ENCODE data around the gene HSPA12B. TPM values are rescaled to one million over a fixed set of nuclear protein-coding genes. Genes with fewer than 3 reads are reported as not detected.

The HSPA12B gene
- total and polyA plus RNA-seq, 3 experiments from 2014 or later, result not detected

GRCh38 chr20:3767427-3768341, 35.2 kb downstream of the HSPA12B start, which contains the start of gene ADISSP:
Gene ADISSP, minus strand, starts transcription at chr20:3767753. Its CDS starts 7,653 bp downstream, at chr20:3760100.
- Histone ChIP-seq H3K27me3 (ENCODE audit: insufficient read depth, low read length, poor library complexity, severe bottlenecking) (no peaks in the 10 kb centered on the region), H3K36me3 (ENCODE audit: insufficient read depth, low read length) (no peaks in the 10 kb centered on the region), H3K27ac (ENCODE audit: low read depth, low read length) (peak within 1 kb of the TSS; percentile 93), H3K4me1 (ENCODE audit: insufficient read depth, low read length) (peaks cover 22% of the 10 kb centered on the region), H3K9me3 (ENCODE audit: low read length) (no peaks in the 10 kb centered on the region), H3K4me3 (ENCODE audit: low read length) (peak within 1 kb of the TSS; percentile 91)
- POLR2A ChIA-PET, result interaction anchor here (0.5 to 2.4 kb wide), 14 partner anchors 10 to 404 kb away, joined by 3 to 19 read pairs (median 5); partner anchors contain the start of genes AP5S1, CDC25B, CENPB and SPEF1
- CTCF ChIA-PET, result interaction anchor here (0.7 to 3.0 kb wide), 20 partner anchors 10 to 318 kb away, joined by 3 to 29 read pairs (median 6); partner anchors contain the start of genes AP5S1, CENPB and SPEF1
- Mint-ChIP-seq H3K27me3 (peaks cover 5 to 7% of the 10 kb centered on the region in 2 donors), H3K27ac (peak within 1 kb of the TSS; percentile 87 to 99 (median 98)), H3K4me1 (peaks cover 7 to 28% (median 19%) of the 10 kb centered on the region in 3 donors), H3K4me3 (peak within 1 kb of the TSS; percentile 83 to 98 (median 90)), H3K36me3 (peaks cover 0 to 5% (median 4%) of the 10 kb centered on the region in 3 donors), H3K9me3 (no peaks in the 10 kb centered on the region)
- peak; percentile 95 to 98 (median 96) for DNase-seq

- H3K27me3 Mint-ChIP-seq, result peaks cover 5 to 7% of the 10 kb centered on the region in 2 donors
- CTCF ChIA-PET, result interaction anchor here (0.6 to 3.0 kb wide), 20 partner anchors 9 to 317 kb away, joined by 3 to 29 read pairs (median 6); partner anchors contain the start of genes AP5S1, CENPB and SPEF1
- POLR2A ChIA-PET, result interaction anchor here (0.7 to 2.4 kb wide), 12 partner anchors 9 to 314 kb away, joined by 3 to 19 read pairs (median 6); partner anchors contain the start of genes AP5S1, CDC25B, CENPB and SPEF1
- H3K27ac ChIP-seq (ENCODE audit: low read depth, low read length), result peak overlapping the region; percentile 93
- H3K36me3 ChIP-seq (ENCODE audit: insufficient read depth, low read length), result no peaks in the 10 kb centered on the region
- peak overlapping the region; percentile 83 to 98 (median 90) for H3K4me3 Mint-ChIP-seq
- peak overlapping the region; percentile 91 for H3K4me3 ChIP-seq (ENCODE audit: low read length)
- H3K36me3 Mint-ChIP-seq, result peaks cover 0 to 4% (median 3%) of the 10 kb centered on the region in 3 donors
- no peaks in the 10 kb centered on the region for H3K9me3 ChIP-seq (ENCODE audit: low read length)
- peaks cover 7 to 28% (median 19%) of the 10 kb centered on the region in 3 donors for H3K4me1 Mint-ChIP-seq
- DNase-seq, result peak; percentile 81 to 95 (median 89)
- no peaks in the 10 kb centered on the region for H3K27me3 ChIP-seq (ENCODE audit: insufficient read depth, low read length, poor library complexity, severe bottlenecking)
- H3K27ac Mint-ChIP-seq, result peak overlapping the region; percentile 87 to 99 (median 98)
- H3K9me3 Mint-ChIP-seq, result no peaks in the 10 kb centered on the region
- peaks cover 22% of the 10 kb centered on the region for H3K4me1 ChIP-seq (ENCODE audit: insufficient read depth, low read length)
Observed at GRCh38 chr20:3768342-3769130, 36.1 kb downstream of the HSPA12B start.

GRCh38 chr20:3771552-3772058, 39.1 kb downstream of the HSPA12B start:
- peaks cover 0 to 4% (median 3%) of the 10 kb centered on the region in 3 donors for H3K36me3 Mint-ChIP-seq
- H3K9me3 ChIP-seq (ENCODE audit: low read length), result no peaks in the 10 kb centered on the region
- peaks cover 7 to 19% (median 14%) of the 10 kb centered on the region in 3 donors for H3K4me1 Mint-ChIP-seq
- H3K27ac ChIP-seq (ENCODE audit: low read depth, low read length), result no peak overlapping the region
- peaks cover 14% of the 10 kb centered on the region for H3K4me1 ChIP-seq (ENCODE audit: insufficient read depth, low read length)
- CTCF ChIA-PET, result interaction anchor here (1.3 to 1.6 kb wide), 2 partner anchors 14 to 49 kb away, joined by 3 to 5 read pairs; partner anchors contain the start of genes AP5S1 and CENPB
- H3K36me3 ChIP-seq (ENCODE audit: insufficient read depth, low read length), result no peaks in the 10 kb centered on the region
- H3K4me3 Mint-ChIP-seq, result no peak overlapping the region
- no peaks in the 10 kb centered on the region for H3K9me3 Mint-ChIP-seq
- peak overlapping the region in 1 of 8 donors; percentile 51 for H3K27ac Mint-ChIP-seq
- no peak overlapping the region for H3K4me3 ChIP-seq (ENCODE audit: low read length)
- POLR2A ChIA-PET, result no interaction called here
- no peak for DNase-seq
- no peaks in the 10 kb centered on the region for H3K27me3 ChIP-seq (ENCODE audit: insufficient read depth, low read length, poor library complexity, severe bottlenecking)
- peaks cover 5 to 8% of the 10 kb centered on the region in 2 donors for H3K27me3 Mint-ChIP-seq

DNA sequence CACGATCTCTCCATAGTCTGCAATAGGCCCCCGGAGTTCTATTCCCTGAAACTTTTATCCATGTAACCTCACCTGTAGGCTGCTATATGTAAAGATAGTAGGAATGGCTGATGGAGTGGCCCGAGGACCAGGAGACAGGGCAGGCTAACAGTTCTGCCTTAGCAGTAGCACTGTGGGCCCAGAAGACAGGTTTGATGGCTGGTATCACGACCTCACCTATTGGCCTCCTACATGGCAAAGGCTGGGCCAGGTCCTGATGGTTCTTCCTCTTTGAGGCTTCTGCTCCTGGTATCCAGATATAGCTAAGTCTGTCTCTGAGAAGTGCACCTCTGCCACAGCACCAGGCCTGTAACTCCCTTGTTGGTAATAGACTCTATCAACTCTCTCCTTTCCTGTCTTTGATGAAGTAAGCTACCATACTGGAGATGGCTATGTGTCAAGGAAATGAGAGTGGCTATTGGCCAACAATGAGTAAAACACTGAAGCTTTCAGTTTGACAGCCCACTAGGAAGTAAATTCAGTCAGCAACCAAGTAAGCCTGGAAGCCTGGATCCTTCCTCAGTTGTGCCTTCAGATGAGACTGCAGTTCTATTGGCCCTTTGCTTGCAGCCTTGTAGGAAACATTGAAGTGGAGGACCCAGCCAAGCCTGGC, 43.1 kb downstream of the HSPA12B start:
- peaks cover 11 to 27% (median 12%) of the 10 kb centered on the region in 3 donors for H3K4me1 Mint-ChIP-seq
- Histone ChIP-seq H3K36me3 (ENCODE audit: insufficient read depth, low read length) (no peaks in the 10 kb centered on the region), H3K9me3 (ENCODE audit: low read length) (no peaks in the 10 kb centered on the region), H3K4me3 (ENCODE audit: low read length) (no peak overlapping the region), H3K27me3 (ENCODE audit: insufficient read depth, low read length, poor library complexity, severe bottlenecking) (no peaks in the 10 kb centered on the region), H3K4me1 (ENCODE audit: insufficient read depth, low read length) (peaks cover 10% of the 10 kb centered on the region), H3K27ac (ENCODE audit: low read depth, low read length) (no peak overlapping the region)
- ChIA-PET CTCF (no interaction called here), POLR2A (no interaction called here)
- peaks cover 0 to 4% (median 0%) of the 10 kb centered on the region in 3 donors for H3K36me3 Mint-ChIP-seq
- peak overlapping the region in 3 of 7 donors; percentile 15 to 73 (median 66) for H3K4me3 Mint-ChIP-seq
- no peak overlapping the region for H3K27ac Mint-ChIP-seq
- no peak for DNase-seq
- peaks cover 5 to 8% of the 10 kb centered on the region in 2 donors for H3K27me3 Mint-ChIP-seq
- H3K9me3 Mint-ChIP-seq, result no peaks in the 10 kb centered on the region

GRCh38 chr20:3777381-3777715, 44.9 kb downstream of the HSPA12B start:
- Mint-ChIP-seq H3K4me1 (peaks cover 25 to 41% (median 27%) of the 10 kb centered on the region in 3 donors), H3K9me3 (no peaks in the 10 kb centered on the region), H3K36me3 (peaks cover 0 to 2% (median 0%) of the 10 kb centered on the region in 3 donors), H3K27me3 (peaks cover 1 to 4% of the 10 kb centered on the region in 2 donors), H3K4me3 (peak overlapping the region; percentile 73 to 87 (median 80)), H3K27ac (peak overlapping the region in 6 of 8 donors; percentile 21 to 86 (median 69))
- ChIA-PET POLR2A (interaction anchor here (0.6 to 1.7 kb wide), 5 partner anchors 9 to 430 kb away, joined by 3 to 11 read pairs (median 3); partner anchors contain the start of genes ADISSP, AP5S1 and CENPB), CTCF (interaction anchor here (1.4 to 16.8 kb wide), 5 partner anchors 9 to 41 kb away, joined by 4 to 262 read pairs (median 14); partner anchors contain the start of genes ADISSP, AP5S1 and CENPB)
- peak in 1 of 5 donors; percentile 35 for DNase-seq
- no peaks in the 10 kb centered on the region for H3K9me3 ChIP-seq (ENCODE audit: low read length)
- peaks cover 16% of the 10 kb centered on the region for H3K4me1 ChIP-seq (ENCODE audit: insufficient read depth, low read length)
- no peak overlapping the region for H3K27ac ChIP-seq (ENCODE audit: low read depth, low read length)
- H3K36me3 ChIP-seq (ENCODE audit: insufficient read depth, low read length), result no peaks in the 10 kb centered on the region
- H3K4me3 ChIP-seq (ENCODE audit: low read length), result peak overlapping the region; percentile 63
- no peaks in the 10 kb centered on the region for H3K27me3 ChIP-seq (ENCODE audit: insufficient read depth, low read length, poor library complexity, severe bottlenecking)

GRCh38 chr20:3777716-3778629, 45.5 kb downstream of the HSPA12B start:
- Mint-ChIP-seq H3K27me3 (peaks cover 0 to 1% of the 10 kb centered on the region in 2 donors), H3K9me3 (no peaks in the 10 kb centered on the region), H3K27ac (peak overlapping the region in 5 of 8 donors; percentile 21 to 86 (median 37)), H3K4me1 (peaks cover 25 to 41% (median 27%) of the 10 kb centered on the region in 3 donors), H3K36me3 (no peaks in the 10 kb centered on the region), H3K4me3 (peak overlapping the region; percentile 73 to 87 (median 80))
- Histone ChIP-seq H3K36me3 (ENCODE audit: insufficient read depth, low read length) (no peaks in the 10 kb centered on the region), H3K9me3 (ENCODE audit: low read length) (no peaks in the 10 kb centered on the region), H3K27me3 (ENCODE audit: insufficient read depth, low read length, poor library complexity, severe bottlenecking) (no peaks in the 10 kb centered on the region), H3K4me1 (ENCODE audit: insufficient read depth, low read length) (peaks cover 16% of the 10 kb centered on the region), H3K4me3 (ENCODE audit: low read length) (peak overlapping the region; percentile 63), H3K27ac (ENCODE audit: low read depth, low read length) (no peak overlapping the region)
- POLR2A ChIA-PET, result interaction anchor here (0.5 to 1.7 kb wide), 6 partner anchors 8 to 43 kb away, joined by 3 to 11 read pairs (median 4); partner anchors contain the start of genes ADISSP, AP5S1 and CENPB
- CTCF ChIA-PET, result interaction anchor here (0.7 to 16.8 kb wide), 10 partner anchors 9 to 78 kb away, joined by 3 to 262 read pairs (median 4); partner anchors contain the start of genes ADISSP, AP5S1 and CENPB
- peak in 2 of 5 donors; percentile 50 to 57 for DNase-seq
